UCSD-AML1 (cell line): ENCODE data around the gene TNFRSF12A.
A peak's percentile ranks its signal among the peaks of the same experiment; 100 is the strongest.
"Not testable (repeated sequence)": the region's sequence is repeated elsewhere in the genome, so short reads cannot be mapped to it uniquely, and the experiment has no call there.

ENCODE experiments used
- DNase-seq: peaks from one replicate; lab custom pipeline; 2025; ENCODE audit not compliant: unreplicated experiment; lab: John Stamatoyannopoulos, UW

TNFRSF12A gene

DNA sequence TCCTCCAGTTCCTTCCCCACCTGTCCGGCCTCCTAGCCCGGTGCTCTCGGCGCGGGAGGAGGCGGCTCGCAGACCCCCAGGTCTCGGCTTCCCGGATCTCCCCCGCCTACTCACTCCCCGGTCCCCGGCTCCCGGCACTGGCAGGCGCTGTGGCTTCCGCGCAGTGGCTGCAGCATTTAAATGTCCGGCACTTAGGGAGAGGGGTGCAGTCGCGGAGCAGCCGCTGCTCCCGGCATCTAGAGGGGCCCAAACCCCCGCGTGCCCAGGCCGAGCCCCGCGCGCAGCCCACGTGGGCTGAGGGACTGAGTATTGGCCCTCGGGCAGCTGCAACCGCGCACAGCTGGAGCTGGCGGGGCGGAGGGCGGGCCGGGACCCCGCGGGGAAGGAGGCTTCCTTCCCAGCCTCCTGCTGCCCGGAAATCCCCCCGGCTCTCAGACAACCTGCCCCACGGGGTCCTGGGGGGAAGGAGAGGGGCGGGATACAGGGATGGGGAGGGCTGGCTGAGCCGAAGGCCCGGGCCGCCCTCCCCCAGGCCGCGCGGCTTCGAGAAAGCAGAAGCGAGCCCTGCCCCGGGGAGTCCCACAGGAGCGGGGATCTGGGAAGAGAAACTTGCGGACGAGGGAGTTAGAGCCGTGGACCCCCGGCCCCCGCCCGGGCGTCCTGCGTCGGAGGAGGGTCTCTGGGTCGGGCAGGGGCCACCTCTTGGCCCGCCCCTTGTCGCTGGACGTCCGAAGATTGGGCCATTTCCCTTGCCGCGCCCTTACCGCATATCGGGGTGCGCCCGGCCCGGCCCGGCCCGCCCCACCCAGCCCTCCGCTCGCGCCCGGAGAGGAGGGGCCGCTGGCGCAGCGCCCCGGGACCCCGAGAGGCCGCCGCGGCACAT is 25.8 kb downstream of the TNFRSF12A start, which contains the start of gene MMP25:
TSS of gene MMP25 (plus strand) at position 804 of the 883 bp plus-strand sequence. CDS start 357 bp downstream, outside the sequence.
- DNase-seq, result peak; percentile 55

DNA sequence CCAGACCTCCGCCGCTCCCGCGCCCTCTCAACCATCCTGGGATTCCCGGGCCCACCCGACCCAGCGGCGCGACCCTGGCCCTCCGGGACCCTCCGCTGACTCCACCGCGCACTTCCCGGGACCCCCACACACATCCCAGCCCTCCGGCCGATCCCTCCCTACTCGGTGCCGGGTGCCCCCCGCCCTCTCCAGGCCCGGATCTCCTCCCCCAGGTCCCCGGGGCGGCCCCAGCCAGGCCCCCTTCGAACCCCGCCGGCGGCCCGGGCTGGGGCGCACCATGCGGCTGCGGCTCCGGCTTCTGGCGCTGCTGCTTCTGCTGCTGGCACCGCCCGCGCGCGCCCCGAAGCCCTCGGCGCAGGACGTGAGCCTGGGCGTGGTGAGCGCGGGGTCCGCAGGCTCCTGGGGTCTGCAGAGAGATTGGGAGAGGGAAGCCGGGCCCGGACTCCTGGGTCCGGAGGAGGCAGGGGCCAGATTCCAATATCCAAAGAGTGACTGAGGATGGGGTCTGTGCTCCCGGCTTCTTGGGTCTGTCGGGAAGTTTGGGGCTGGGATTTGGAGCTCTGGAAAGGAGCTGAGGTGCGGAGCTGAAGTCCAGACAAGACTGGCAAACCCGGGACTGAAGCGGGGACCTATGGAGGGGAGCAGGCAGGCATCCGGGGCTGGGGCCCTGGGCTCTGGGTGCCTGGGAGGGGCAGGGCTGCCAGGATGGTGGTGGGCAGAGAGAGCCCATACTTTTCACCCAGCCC is 26.6 kb downstream of the TNFRSF12A start:
- DNase-seq, result no peak

DNA sequence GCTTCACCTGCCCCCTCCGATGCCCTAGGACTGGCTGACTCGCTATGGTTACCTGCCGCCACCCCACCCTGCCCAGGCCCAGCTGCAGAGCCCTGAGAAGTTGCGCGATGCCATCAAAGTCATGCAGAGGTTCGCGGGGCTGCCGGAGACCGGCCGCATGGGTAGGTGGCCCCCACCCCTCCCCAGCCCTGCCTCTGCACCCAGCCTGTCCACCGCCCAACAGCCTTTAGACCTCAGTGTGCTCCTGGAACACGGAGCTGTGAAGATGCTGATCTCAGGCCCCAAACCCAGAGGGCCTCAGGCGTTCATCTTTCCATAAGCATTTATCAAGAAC is 27.2 kb downstream of the TNFRSF12A start:
- no peak for DNase-seq

DNA sequence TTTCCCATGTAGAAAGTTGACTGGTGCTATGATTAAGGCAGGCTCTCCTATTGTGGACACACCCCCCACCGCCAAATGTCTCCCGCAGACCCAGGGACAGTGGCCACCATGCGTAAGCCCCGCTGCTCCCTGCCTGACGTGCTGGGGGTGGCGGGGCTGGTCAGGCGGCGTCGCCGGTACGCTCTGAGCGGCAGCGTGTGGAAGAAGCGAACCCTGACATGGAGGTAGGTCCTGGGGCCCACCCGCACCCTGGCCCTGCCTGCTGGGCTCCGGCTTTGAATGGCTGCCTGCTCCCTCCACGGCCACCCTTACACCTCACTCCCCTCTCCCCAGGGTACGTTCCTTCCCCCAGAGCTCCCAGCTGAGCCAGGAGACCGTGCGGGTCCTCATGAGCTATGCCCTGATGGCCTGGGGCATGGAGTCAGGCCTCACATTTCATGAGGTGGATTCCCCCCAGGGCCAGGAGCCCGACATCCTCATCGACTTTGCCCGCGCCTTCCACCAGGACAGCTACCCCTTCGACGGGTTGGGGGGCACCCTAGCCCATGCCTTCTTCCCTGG is 29.8 kb downstream of the TNFRSF12A start:
- DNase-seq, result no peak

DNA sequence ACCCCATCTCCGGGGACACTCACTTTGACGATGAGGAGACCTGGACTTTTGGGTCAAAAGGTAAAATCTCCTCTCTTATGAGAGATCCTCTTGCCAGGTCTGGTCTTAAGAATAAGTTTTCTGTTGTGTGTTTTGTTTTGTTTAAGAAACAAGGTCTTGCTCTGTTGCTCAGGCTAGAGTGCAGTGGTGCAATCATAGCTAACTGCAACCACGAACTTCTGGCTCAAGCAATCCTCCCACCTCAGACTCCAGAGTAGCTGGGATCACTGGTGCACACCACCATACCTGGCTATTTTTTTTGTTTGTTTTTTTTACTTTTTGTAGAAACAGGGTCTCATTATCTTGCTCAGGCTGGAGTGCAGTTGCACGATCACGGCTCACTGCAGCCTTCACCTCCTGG is 30.3 kb downstream of the TNFRSF12A start:
- DNase-seq, result no peak

DNA sequence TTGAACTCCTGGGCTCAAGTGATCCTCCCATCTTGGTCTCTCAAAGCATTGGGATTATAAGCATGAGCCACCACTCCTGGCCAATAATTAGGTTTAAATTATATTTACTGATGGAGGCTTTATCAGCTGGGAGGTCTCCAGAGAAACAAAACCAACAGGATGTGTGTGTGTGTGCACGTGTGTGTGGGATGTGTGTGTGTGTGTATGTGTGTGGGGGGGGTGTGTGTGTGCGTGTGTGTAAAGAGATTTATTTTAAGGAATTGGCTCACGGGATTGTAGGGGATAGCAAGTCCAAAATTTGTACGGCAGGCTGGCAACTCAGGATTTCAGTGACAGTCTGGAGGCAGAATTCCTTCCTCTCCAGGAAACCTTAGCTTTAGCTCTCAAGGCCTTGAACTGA is 30.8 kb downstream of the TNFRSF12A start:
- DNase-seq, result no peak

DNA sequence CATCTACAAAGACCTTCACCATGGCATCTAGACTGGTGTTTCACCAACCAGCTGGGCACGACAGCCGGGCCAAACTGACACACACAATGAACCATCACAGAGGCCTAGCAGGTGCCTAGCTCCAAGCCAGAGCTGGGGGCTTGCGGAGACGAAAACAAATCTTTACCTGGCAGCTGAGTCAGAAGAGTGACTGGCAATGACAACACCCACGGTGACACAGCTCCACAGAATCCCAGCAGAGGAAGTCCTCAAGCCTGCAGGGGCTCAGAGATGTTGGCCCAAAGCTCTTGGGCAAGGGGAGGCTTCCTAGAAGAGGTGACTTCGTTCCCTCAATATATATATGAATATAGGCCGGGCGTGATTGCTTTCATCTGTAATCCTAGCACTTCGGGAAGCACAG is 31.3 kb downstream of the TNFRSF12A start:
- no peak for DNase-seq

DNA sequence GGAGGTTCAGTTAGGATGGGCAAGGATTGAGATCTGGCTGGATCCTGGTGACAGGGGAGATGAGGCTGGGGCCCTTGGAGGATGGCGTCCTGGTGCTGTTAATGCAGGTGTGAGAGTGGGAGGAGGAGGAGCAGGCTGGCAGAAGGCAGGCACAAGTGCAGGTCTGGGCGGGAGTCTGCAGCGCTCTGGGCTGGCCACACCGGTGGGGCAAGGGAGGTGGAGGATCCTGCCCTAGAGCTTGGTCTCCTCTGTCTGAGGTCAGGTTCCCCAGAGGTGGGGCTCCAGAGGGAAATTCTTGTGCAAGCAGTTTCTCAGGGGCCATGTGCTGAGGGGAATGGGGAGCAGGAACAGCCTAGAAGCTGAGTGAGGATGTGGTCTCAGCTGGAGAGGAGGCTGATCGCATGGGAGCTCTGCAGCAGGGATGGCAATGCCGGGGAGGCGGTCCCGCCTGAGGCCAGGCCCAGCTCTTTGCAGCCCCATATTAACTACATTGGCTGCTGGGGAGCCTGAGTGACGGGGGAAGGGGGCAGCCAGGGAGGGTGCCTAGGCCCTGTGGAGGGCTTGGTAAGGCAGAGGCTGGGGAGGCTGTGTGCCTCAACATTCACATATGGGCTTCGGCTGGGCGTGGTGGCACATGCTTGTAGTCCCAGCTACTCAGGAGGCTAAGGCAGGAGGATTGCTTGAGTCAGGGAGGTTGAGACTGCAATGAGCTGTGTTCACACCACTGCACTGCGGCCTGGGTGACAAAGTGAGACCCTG is 32.6 kb downstream of the TNFRSF12A start:
- DNase-seq, result not testable (repeated sequence)

DNA sequence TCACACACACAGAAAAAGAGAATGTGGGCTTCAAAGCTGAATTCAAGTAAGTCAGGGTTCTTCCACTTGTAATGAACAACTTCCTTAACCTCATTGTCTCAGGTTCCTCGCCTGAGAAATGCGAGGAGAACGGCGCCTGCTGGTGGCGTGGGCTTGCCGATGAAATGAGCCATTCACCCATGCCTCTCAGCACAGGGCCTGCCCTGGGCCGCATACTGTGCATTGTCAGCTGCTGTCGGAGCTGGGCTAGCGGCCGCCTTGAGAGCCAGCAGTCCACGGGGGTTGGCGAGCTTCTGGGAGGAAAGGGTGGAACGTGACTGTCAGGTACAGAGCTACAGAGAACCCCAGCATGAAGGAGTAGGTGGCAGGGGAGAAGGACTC is 33.2 kb downstream of the TNFRSF12A start:
- DNase-seq, result peak; percentile 35

DNA sequence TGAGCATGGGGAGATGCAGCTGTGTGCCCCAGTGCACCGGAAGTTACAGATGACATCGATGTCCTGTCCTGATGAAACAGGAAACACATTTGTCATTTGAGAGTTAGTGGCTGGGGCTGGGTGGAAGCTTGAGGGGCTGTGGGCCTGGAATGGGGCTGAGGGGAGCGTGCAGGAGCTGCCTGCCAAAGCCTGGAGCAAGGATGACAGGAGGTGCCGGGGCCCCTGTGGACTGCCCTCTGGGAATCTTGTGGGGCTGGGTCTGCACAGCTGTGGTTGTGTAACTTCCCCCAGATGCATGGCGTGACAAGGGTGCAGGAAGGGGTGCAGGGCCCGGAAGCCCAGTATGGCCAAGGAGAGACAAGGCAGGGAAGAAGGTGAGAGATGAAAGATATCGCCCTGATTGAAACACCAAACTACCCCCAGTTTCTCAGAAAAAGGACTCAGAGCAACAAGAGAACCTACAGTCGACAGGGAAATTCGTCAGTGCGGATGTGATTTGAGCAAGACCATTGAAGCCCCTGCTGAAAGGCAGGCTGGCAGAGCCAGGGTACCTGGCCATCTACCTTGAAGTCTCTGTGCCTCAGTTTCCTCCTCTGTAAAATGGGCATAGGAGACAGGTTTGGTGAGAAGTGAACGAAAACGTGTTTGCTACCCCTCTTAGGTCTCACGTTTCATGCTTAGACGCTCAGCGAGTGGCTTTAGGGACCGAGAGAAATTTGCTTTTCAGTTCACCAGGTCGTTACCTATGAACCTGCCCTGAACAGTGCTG is 35.0 kb downstream of the TNFRSF12A start:
- peak; percentile 69 for DNase-seq

DNA sequence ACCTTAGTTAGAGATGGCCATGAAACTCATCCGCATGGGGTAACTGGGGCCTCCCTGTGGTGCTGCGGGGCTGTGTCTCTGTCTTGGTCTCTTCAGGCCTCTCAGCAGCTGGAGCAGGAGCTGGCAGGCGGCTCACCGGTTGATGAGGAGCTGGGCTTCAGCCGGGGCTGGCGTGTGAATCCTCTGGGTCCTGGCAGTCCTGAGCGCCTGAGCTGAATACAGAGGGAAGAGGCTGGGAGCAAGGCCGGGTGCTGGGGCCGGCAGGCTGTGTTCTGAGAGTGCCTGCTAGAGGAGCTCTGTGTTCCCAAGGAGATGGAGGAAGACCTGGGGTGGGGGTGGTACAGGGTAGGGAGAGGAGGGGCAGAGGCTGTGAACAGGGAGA is 35.6 kb downstream of the TNFRSF12A start:
- DNase-seq, result not testable (repeated sequence)

DNA sequence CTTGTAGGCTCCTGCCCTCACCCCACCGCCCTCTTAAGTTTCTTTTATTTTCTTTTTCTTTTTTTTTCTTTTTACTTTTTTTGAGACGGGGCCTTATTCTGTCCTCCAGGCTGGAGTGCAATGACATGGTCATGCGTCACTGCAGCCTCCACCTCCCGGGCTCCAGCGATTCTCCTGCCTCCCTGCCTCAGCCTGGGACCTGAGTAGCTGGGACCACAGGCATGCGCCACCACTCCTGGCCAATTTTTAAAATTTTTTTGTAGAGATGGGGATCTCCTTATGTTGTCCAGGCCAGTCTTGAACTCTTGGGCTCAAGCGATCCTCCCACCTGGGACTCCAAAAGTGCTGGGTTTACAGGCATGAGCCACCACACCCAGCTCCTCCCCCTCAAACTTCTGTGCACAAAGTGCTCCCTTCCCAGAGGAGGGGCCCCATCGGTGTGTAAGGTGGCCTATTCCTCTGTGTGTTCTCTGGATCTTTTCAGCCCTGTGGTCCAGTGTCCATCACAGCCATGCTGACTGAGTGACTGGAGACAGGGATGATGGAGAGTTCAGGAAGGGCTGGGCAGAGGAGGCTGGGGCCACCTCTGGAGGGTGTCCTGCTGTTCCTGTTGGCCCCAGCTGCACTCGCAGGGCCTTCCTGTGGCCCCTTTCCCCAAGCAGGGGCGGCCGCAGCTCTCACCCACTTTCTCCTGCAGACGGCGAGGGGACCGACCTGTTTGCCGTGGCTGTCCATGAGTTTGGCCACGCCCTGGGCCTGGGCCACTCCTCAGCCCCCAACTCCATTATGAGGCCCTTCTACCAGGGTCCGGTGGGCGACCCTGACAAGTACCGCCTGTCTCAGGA is 36.4 kb downstream of the TNFRSF12A start:
- DNase-seq, result no peak

DNA sequence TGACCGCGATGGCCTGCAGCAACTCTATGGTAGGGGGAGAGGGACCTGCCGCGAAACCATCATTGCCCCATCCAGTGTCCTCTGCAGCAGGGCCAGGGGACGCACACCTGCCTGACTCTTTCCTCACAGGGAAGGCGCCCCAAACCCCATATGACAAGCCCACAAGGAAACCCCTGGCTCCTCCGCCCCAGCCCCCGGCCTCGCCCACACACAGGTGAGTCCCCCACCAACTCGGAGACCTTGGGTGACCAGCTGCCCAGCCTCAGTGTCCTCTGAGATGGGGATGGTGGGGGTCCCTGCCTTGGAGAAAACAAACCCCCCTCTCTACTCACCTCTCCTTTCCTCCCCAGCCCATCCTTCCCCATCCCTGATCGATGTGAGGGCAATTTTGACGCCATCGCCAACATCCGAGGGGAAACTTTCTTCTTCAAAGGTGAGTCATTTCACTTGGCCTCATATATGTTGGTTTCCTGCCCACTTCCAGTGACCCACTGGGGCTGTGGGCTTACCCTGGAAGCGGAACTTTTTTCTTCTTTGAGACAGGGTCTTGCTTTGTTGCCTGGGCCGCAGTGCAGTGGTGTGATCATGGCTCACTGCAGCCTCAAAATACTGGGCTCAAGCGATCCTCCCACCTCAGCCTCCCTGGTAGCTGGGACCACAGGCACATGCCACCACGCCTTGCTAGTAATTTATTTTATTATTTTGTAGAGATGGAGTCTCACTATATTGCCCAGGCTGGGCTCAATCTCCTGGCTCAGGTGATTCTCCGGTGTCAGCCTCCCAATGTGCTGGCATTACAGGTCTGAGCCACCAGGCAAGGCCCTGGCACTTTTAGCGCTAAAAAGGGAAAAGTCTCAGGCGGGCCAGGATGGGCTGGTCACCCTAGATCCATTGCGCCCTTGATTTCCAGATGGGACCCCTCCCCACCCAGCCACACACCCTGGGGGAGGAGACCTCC is 37.3 kb downstream of the TNFRSF12A start:
- no peak for DNase-seq

DNA sequence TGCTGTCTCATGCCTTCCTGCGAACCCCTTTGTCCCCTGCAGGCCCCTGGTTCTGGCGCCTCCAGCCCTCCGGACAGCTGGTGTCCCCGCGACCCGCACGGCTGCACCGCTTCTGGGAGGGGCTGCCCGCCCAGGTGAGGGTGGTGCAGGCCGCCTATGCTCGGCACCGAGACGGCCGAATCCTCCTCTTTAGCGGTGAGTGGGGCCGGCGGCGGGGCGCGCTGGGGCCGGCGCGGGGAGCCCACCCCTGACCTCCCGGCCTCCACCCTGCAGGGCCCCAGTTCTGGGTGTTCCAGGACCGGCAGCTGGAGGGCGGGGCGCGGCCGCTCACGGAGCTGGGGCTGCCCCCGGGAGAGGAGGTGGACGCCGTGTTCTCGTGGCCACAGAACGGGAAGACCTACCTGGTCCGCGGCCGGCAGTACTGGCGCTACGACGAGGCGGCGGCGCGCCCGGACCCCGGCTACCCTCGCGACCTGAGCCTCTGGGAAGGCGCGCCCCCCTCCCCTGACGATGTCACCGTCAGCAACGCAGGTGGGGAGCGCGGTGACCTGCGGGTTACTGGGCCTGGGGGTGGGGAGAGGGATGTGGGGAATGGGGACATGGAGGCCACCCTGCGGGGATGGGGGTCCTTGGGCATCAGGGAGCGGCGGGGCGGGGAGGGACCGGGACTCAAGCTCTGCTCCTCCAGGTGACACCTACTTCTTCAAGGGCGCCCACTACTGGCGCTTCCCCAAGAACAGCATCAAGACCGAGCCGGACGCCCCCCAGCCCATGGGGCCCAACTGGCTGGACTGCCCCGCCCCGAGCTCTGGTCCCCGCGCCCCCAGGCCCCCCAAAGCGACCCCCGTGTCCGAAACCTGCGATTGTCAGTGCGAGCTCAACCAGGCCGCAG is 38.2 kb downstream of the TNFRSF12A start:
- DNase-seq, result peak; percentile 56

DNA sequence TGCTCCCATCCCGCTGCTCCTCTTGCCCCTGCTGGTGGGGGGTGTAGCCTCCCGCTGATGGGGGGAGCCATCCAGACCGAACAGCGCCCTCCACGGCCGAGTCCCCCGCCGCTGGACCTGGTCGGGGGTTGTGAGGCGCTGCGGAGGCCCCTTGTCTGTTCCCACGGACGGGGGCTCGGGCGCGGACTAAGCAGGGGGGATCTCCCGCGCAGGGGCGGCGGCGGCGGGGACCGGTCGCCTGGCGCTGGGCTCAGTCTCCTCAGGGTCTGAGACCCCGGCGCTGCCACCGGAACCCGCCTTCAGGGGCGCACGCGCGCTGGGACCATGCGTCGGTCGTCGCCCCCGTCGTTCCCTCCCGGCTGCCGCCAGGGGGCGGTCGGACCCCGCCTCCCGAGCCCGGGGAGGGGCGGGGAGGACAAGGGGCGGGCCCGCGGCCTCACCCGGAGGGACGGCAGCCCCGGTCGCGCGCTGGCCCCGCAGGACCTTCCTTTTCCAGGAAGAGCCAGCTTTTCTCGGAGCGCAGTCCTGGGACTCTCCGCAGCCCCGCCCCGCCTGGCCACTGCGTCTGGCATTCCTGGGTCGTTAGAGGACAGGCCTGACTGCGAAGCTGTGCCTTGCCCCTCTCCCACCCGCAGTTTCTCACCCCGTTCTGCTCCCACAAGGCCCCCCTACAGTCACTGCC is 39.0 kb downstream of the TNFRSF12A start:
- peak; percentile 92 for DNase-seq

DNA sequence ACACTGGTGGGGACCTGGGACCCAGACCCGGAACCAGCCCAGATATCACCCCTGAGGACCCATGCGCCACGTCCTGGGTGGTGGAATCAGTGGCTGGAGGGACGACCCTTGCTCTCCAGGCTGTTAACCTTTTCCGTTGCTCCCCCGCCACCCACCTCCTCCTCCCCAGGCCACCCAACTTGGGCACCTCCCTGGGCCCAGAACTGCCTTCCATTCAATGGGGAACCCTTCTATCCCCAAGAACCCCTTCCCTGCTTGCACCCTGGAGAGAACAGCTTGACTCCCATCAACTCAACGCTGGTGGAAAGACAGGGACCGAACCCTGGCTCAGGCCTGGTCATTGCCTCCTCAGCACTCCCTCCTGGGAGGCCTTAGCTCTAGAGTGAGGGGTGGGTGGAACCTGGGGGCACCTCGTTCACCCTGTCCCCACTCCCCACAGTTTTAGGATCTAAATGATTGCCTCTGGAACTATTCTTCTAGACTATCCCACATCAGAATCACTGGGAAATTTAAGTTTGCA is 39.6 kb downstream of the TNFRSF12A start:
- DNase-seq, result no peak
